ENCODE results near the gene NRK.
"Not testable (repeated sequence)": the region's sequence is repeated elsewhere in the genome, so short reads cannot be mapped to it uniquely, and the experiment has no call there.

NRK gene

DNA sequence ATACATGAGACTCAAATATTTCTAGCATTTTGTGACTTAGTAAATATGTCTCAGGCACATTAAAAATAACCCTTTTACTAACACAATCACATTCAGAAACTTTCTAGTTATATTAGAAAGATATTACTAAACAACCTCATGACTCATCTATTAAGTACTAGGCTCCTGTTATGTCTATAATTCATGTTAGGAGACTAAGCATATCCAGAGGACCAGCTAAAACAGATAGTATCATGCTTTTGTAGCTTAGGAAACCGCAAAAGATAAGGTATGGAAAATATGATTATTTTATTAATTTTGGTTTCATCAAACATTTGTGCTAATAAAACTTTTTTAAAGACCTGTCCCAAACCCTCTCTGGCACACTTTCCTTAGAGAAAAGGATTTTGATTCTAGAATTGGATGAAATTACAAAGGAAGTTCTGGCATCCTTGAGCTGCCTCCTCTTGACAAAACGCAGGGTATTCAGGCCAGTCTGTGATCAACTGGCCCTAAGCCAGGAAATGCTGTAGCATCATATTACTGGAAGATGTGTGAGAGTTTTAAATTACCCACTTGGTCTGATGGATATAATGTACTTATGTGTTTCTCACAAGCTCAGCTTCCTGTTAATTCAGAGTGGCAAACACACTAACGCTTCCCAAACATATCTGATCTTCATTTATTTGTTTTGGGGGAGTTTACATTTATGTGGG lies 60.4 kb downstream of the NRK start:
- in situ Hi-C loops (cut with MboI; ENCODE audit: low sequenced_read_pairs), result no loop called here

DNA sequence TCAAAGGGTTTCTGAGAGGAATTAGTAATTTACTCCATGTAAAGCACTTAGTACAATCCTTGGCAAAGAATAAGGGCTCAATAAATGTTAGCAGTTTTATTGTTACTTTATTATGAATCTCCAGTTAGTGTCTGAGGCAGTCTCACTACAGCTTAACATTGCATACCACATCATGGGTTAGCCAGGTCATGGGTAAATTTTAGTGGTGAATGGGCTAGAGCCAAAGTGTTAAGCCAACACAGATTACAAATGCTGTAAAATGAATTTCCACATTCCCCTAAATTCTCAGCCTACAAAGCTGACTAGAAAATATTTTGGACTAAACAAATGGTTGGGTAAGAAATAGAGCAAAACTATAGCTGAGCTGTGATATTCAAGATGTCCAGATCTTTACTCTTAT lies 72.4 kb downstream of the NRK start:
- in situ Hi-C loops (cut with MboI; ENCODE audit: low sequenced_read_pairs), result no loop called here

- in situ Hi-C loops (cut with MboI; ENCODE audit: low sequenced_read_pairs), result no loop called here
Measured at GRCh38 chrX:105909576-105909975, 87.2 kb downstream of the NRK start.

DNA sequence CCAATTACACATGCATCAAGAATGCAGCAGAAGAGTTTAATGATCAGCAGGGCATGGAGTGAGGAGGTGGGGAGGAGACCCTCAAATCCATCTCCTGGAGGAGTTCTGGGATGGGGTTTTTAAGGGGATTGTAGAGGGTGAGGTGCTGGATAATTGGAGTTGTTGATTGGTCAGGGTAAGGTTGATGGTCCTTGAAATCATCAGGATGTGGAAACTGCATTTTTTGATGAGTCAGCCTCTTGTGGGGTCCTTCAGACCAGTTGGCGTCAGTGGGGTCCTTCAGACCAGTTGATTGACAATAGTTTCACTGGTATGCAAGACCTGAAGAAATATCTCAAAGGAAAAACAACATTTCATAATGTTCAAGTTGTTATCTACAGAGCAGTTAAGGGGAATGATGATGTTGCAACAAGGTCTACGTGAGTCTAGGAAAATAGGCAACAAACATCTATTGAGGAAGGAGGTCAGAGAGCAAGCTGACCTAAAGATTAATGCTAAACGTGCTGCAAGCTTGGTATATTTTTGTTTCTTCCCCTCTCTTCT lies 88.3 kb downstream of the NRK start:
- in situ Hi-C loops (cut with MboI; ENCODE audit: low sequenced_read_pairs), result no loop called here

DNA sequence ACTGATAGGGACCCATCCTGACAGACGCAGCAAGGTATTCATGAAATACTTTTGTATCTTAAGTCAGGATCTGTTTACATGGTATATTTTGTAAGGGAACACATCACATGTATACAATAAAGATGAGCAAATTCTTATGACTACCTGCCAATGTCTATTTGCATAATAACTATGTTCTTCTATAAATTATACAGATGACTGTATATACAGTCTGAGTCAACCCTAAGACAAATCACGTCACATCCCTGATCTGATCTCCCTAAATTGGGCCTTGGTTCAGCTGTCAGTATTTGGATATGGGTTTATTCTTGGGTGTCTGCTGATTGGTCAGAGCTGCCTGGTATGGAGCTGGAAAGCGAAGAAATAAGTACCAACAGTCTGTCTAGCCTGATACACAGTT lies 122.9 kb downstream of the NRK start:
- in situ Hi-C loops (cut with MboI; ENCODE audit: low sequenced_read_pairs), result no loop called here

DNA sequence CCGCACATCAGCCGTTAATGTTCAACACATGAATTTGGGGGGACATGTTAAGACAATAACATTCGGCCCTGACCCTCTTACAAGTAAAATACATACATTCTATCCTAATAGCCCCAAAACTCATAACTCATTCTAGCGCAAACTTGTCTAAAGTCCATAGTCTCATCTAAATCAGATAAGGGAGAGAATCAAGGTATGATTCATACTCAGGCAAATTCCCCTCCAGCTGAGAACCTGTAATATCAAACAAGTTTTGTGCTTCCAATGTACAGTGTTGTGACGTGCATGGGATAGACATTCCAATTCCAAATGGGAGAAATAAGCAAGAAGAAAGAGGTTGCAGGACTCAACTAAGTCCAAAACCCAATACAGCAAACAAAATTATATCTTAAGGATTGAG lies 147.1 kb downstream of the NRK start:
- in situ Hi-C loops (cut with MboI; ENCODE audit: low sequenced_read_pairs), result no loop called here

DNA sequence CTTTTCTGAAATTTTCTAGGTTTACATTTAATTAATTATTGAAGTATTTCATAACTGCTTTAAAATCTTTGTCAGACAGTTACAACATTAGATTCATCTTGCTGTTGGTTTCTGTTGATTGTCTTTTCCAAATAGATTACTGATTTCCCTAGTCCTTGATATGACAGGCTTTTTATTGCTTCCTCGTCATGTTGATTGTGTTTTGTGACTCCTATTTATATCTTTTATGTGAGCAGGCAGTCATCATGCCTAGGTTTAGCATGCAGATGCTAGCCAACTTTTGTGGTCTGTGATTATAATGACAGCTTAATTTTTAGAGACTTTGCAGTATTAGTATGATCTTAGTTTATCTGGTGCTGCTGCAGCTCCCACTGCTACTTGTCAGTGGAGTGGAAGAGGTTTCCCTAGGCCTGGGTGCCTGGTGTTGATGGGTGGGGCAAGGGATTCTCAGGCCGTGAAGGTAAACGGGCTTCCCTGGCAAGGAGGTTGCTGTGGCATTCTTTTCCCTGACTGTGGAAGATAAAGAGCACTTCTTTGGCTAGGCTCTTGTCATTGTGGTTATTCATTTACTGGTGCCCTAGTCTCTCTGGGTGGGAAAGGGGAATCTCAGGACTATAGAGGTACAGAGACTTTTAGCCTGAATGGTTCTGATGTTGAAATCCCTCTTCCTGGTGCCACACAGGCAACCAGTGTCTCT lies 150.5 kb downstream of the NRK start:
- in situ Hi-C loops (cut with MboI; ENCODE audit: low sequenced_read_pairs), result no loop called here

DNA sequence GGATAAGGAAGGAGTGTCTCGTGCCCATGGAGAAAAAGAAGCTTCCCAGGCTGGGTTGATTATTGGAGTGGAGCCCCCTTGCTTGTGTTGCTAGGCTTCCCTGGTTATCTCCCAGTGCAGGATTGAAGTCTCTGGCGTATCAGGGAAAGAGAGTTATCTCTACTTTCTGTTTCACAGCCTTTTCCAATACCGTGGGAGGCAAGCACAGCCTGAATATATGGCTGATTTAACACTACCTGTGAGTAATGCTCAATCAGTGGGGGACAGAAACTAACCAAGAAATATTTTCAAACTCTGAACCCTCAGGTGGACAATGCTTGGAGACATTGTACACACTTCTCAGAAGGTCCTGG lies 151.0 kb downstream of the NRK start:
- in situ Hi-C loops (cut with MboI; ENCODE audit: low sequenced_read_pairs), result no loop called here

- in situ Hi-C loops (cut with MboI; ENCODE audit: low sequenced_read_pairs), result no loop called here
Measured at GRCh38 chrX:105975382-105975781, 153.0 kb downstream of the NRK start.

DNA sequence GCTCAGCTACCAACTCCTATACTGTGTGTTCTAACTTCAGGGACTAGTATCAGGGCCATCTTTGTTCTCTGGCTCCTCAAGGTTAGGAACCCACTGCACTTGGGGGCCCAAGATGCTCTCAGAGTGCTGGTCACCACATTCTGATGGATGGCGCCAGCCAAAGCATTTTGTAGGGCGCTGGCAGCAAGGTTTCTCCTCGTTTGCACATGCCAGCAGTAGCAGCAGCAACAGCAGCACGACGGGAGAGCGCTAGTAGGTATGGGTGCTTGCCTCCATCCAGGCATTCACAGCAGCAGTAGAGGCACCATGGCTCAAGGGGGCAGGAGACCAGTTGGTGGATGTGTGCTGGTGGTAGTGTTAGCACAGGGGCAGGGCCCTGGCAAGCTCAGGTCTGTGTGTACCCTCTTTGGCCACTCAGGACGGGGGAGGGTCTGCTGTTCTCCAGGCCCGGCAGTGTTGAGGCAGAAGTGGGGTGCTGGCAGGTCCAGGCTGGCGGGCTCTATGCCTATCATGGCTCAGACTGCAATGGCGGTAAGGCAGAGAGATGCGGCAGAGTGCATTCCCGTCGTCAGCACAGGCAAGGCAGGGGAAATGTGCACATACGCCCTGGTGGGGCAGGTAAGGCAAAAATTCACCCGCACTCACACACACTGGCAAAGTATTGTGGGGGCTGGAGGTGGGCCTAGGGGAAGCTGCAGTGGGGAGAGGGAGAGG lies 159.6 kb downstream of the NRK start:
- in situ Hi-C loops (cut with MboI; ENCODE audit: low sequenced_read_pairs), result no loop called here

GRCh38 chrX:105988487-105988886 lies 166.1 kb downstream of the NRK start:
- in situ Hi-C loops (cut with MboI; ENCODE audit: low sequenced_read_pairs), result not testable (repeated sequence)

DNA sequence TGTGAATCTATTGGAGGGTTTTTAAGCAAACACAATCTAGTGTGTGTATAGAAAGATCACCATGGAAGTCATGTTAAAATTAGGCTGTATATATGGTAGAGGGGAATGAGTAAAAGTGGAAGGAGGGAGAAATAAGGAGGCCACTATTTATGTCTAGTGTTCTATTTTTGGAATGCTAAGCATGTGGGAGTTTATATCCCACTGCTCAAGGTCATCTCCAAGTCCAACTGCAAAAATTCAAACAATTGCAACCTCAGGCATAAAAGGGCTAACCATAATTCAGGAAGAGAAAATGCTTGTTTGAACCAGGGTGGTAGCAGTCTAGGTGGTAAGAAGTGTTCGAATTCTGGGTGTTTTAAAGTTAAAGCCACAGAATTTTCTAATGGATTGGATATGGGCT lies 177.0 kb downstream of the NRK start:
- in situ Hi-C loops (cut with MboI; ENCODE audit: low sequenced_read_pairs), result no loop called here

DNA sequence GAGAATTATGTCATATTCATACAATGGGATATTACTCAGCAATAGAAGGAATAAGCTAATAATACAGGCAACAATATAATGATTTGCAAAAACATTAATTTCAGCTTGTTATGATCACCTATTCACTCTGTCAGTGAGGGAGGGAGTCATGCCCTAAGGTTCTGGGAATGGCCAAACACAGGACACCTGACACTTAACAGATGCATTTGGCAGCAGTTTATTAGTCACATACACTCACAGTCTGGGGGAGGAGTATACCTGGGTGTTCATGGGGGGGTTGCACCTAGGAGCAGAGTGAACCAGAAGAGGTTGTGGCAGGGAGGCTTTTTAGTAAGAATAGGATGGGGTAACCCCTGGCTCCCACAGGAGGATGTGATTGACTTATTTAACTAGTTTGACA lies 177.9 kb downstream of the NRK start:
- in situ Hi-C loops (cut with MboI; ENCODE audit: low sequenced_read_pairs), result no loop called here

- in situ Hi-C loops (cut with MboI; ENCODE audit: low sequenced_read_pairs), result not testable (repeated sequence)
Measured at GRCh38 chrX:106000609-106001008, 178.3 kb downstream of the NRK start.

- in situ Hi-C loops (cut with MboI; ENCODE audit: low sequenced_read_pairs), result no loop called here
Measured at GRCh38 chrX:106005684-106006083, 183.3 kb downstream of the NRK start.

DNA sequence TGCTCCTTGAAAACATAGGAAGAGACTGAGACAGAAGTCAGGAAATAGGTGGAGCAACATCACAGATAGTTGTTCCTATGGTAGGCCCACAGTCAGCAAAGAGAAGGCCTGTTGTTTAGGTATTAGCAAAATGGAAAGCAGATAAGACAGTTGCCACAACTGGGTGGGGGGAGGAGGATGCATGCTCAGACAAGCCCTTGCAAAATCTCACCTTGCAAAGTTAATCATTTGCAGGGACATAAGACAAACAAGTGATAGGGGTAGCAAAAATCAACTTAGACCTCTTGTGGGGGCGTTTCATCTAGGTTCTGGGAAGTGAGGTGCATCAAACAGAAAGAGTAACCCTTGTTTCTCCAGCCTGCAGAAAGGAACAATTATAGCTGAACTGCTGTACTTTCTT lies 185.5 kb downstream of the NRK start:
- in situ Hi-C loops (cut with MboI; ENCODE audit: low sequenced_read_pairs), result no loop called here
